ENCODE measurements around the gene ZCCHC14. TPM values are rescaled to one million over a fixed set of nuclear protein-coding genes. Genes with fewer than 3 reads are reported as not detected.

ZCCHC14 gene
- total and polyA plus RNA-seq, 2 of the 13 experiments (the other 11 are each of a cell fraction or from before 2014, with no cell fraction given): 12.4 to 12.5 TPM

- peak; percentile 76; the same call in 1 of the 2 replicates for TF ChIP-seq ARID3A (IDR thresholded peaks at IDR 0.05; ENCODE audit: low read depth, low read length)
- 0 out of 2 replicates have a peak, but pooled peaks have one; percentile 37 for TF ChIP-seq SMAD3 (CRISPR knock-in tag; IDR thresholded peaks at IDR 0.05)
- TF ChIP-seq YEATS4 (CRISPR knock-in tag; IDR thresholded peaks at IDR 0.05; ENCODE audit: borderline replicate concordance): 0 out of 2 replicates have a peak, but pooled peaks have one; percentile 26
- no peak for TF ChIP-seq ISX (CRISPR knock-in tag; conservative IDR thresholded peaks at IDR 0.05)
- peak; percentile 47; the same call in 1 of the 2 replicates for TF ChIP-seq FOXK1 (CRISPR knock-in tag; IDR thresholded peaks at IDR 0.05; ENCODE audit: borderline replicate concordance, low read depth)
- TF ChIP-seq MIXL1 (CRISPR knock-in tag; IDR thresholded peaks at IDR 0.05): peak; percentile 31; the same call in 1 of the 2 replicates
- TF ChIP-seq E2F2 (CRISPR knock-in tag; IDR thresholded peaks at IDR 0.05; ENCODE audit: borderline replicate concordance): no peak
- peak; percentile 63 for TF ChIP-seq TEAD3 (CRISPR knock-in tag; optimal IDR thresholded peaks at IDR 0.05; ENCODE audit: borderline replicate concordance)
- peak; percentile 24; the same call in 1 of the 2 replicates for TF ChIP-seq IRF2 (CRISPR knock-in tag; IDR thresholded peaks at IDR 0.05)
- TF ChIP-seq HNF4A (CRISPR knock-in tag; IDR thresholded peaks at IDR 0.05): peak; percentile 56; the same call in 1 of the 2 replicates
- TF ChIP-seq BCL6 (CRISPR knock-in tag; IDR thresholded peaks at IDR 0.05): peak; percentile 42; the same call in 1 of the 2 replicates
- TF ChIP-seq ELF3 (CRISPR knock-in tag; IDR thresholded peaks at IDR 0.05): peak; percentile 18; the same call in 1 of the 2 replicates
- TF ChIP-seq ZNF281 (CRISPR knock-in tag; IDR thresholded peaks at IDR 0.05; ENCODE audit: borderline replicate concordance): peak; percentile 93
- TF ChIP-seq ZNF646 (CRISPR knock-in tag; IDR thresholded peaks at IDR 0.05): no peak
- TF ChIP-seq ZNF614 (CRISPR knock-in tag; IDR thresholded peaks at IDR 0.05; ENCODE audit: borderline replicate concordance): 0 out of 2 replicates have a peak, but pooled peaks have one; percentile 26
Observed at GRCh38 chr16:87389245-87389644, 103.6 kb downstream of the ZCCHC14 start (continued).

All from HepG2 (cell line).